Epidermal melanocyte (primary cell): Measurements from ENCODE around the gene TMTC1.
A peak's percentile ranks its signal among the peaks of the same experiment; 100 is the strongest.

ENCODE experiments used
- DNase-seq: peaks from one replicate; pipeline ENCODE4 v3.0.0; 2011; ENCODE audit warnings: low spot score; ENCODE audit not compliant: insufficient read length

The TMTC1 gene

GRCh38 chr12:29486972-29487371 is 296.8 kb downstream of the TMTC1 start:
- DNase-seq: no peak

- DNase-seq: no peak
Observed at GRCh38 chr12:29463198-29463597, 320.5 kb downstream of the TMTC1 start.

- no peak for DNase-seq
Observed at GRCh38 chr12:29460082-29460481, 323.7 kb downstream of the TMTC1 start.

- DNase-seq: peak; percentile 61
Observed at GRCh38 chr12:29455087-29455486, 328.7 kb downstream of the TMTC1 start.

GRCh38 chr12:29451888-29452287 is 331.9 kb downstream of the TMTC1 start:
- DNase-seq: no peak
